Prostate gland (tissue), 2 donors: ENCODE data around the gene COL5A1. TPM values are rescaled to one million over a fixed set of nuclear protein-coding genes. Genes with fewer than 3 reads are reported as not detected.
A peak's percentile ranks its signal among the peaks of the same experiment; 100 is the strongest.
"Not testable (repeated sequence)": the region's sequence is repeated elsewhere in the genome, so short reads cannot be mapped to it uniquely, and the experiment has no call there.

Experiments used
- DNase-seq: peaks from one replicate; pipeline ENCODE4 v3.0.0-alpha.2; 2019; ENCODE audit warnings: low spot score
- H3K27ac ChIP-seq, 2 donors: fragments of 200-600 bp; sonication (generic); 2 replicates each; pipeline ENCODE4 v1.5.1; 2017 to 2019
- H3K27me3 ChIP-seq: fragments of 200-600 bp; sonication (generic); replicated peaks from 2 replicates; pipeline ENCODE4 v1.5.1; 2019; ENCODE audit not compliant: insufficient read depth
- H3K36me3 ChIP-seq, 2 donors: fragments of 200-600 bp; sonication (generic); 1 replicate in 1 of 2; 2 replicates in 1 of 2; pipeline versions ENCODE4 v1.5.1 to v1.8.1; 2017 to 2019
- H3K4me1 ChIP-seq: fragments of 200-600 bp; sonication (generic); replicated peaks from 2 replicates; pipeline ENCODE4 v1.5.1; 2019
- H3K4me3 ChIP-seq, 2 donors: fragments of 200-600 bp; sonication (generic); 2 replicates each; pipeline ENCODE4 v1.5.1; 2017 to 2019
- H3K9me3 ChIP-seq: fragments of 200-600 bp; sonication (generic); 2 replicates; pipeline ENCODE4 v1.5.1; 2017
- CTCF ChIP-seq, 4 experiments: fragments of 200-600 bp in 2 of 4; fragments of 450-650 bp in 2 of 4; sonication (generic) in 2 of 4; IDR thresholded peaks; 1 replicate in 3 of 4; 2 replicates in 1 of 4; pipeline ENCODE4 v1.5.1; 2016 to 2019; ENCODE audit warnings: antibody characterized with exemption in 4 of 4, mild to moderate bottlenecking in 2 of 4, moderate library complexity in 2 of 4
- POLR2A ChIP-seq: fragments of 450-650 bp; IDR thresholded peaks from one replicate; pipeline ENCODE4 v1.6.1; 2016; ENCODE audit warnings: antibody characterized with exemption, mild to moderate bottlenecking
- POLR2AphosphoS5 ChIP-seq: sonication (generic); formaldehyde crosslinking; IDR thresholded peaks from one replicate; pipeline ENCODE4 v1.6.1; 2017; ENCODE audit warnings: antibody characterized with exemption
- WGBS: methylation state at CpG from one replicate; pipeline ENCODE4 v1.1.5; 2018; 5-methylcytosine and 5-hydroxymethylcytosine counted together
- intact Hi-C: fragments of 100-400 bp; cut with DNase I; formaldehyde crosslinking; loops from one replicate; pipeline ENCODE4 v1.14.2; 2022
- total RNA-seq, 2 donors: library from RNA; depleted of rRNA; stranded (reverse); fragments of >200 nt; gene quantifications; one replicate each; pipeline ENCODE4 v1.1.0, GENCODE V29; 2016

The COL5A1 gene
- total RNA-seq, 2 donors from 2014 or later: 16.9 to 36.0 TPM

GRCh38 chr9:134855900-134856377 is 214.3 kb downstream of the COL5A1 start:
- Histone ChIP-seq H3K36me3 (no peaks in the 10 kb centered on the region), H3K9me3 (no peaks in the 10 kb centered on the region), H3K4me3 (no peak overlapping the region), H3K27ac (no peak overlapping the region), H3K4me1 (no peaks in the 10 kb centered on the region), H3K27me3 (no peaks in the 10 kb centered on the region)
- no peak for TF ChIP-seq POLR2AphosphoS5
- no peak for TF ChIP-seq POLR2A
- TF ChIP-seq CTCF (IDR thresholded peaks at IDR 0.05): no peak
- intact Hi-C loops: no loop called here
- WGBS: 74% methylated on average over 9 of the region's 9 CpGs
- no peak for DNase-seq

DNA sequence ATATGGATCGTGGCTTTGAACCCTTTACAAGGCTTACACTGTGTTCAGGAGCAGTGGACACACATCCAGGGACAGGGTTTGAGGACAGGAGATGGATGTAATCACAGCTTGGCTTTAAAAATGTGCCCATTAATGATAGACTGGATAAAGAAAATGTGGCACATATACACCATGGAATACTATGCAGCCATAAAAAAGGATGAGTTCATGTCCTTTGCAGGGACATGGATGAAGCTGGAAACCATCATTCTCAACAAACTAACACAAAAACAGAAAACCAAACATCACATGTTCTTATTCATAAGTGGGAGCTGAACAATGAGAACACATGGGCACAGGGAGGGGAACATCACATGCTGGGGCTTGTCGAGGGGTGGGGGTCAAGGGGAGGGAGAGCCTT is 215.8 kb downstream of the COL5A1 start:
- WGBS: 91% methylated on average over 2 of the region's 2 CpGs
- H3K9me3 ChIP-seq, H3K4me3 ChIP-seq, H3K27me3 ChIP-seq, intact Hi-C loops, H3K27ac ChIP-seq, H3K4me1 ChIP-seq, H3K36me3 ChIP-seq, DNase-seq: not testable (repeated sequence)

- Histone ChIP-seq H3K9me3 (no peaks in the 10 kb centered on the region), H3K4me1 (no peaks in the 10 kb centered on the region), H3K27me3 (no peaks in the 10 kb centered on the region), H3K36me3 (no peaks in the 10 kb centered on the region), H3K4me3 (no peak overlapping the region), H3K27ac (no peak overlapping the region)
- TF ChIP-seq POLR2A (no peak), CTCF (IDR thresholded peaks at IDR 0.05) (peak in 1 of 4 experiments; percentile 21), POLR2AphosphoS5 (peak; percentile 26)
- DNase-seq: peak; percentile 47
- WGBS: 54% methylated on average over 11 of the region's 11 CpGs
- intact Hi-C loops: no loop called here
Measured at GRCh38 chr9:134858051-134858841, 216.6 kb downstream of the COL5A1 start.

GRCh38 chr9:134860510-134860909 is 218.9 kb downstream of the COL5A1 start:
- H3K9me3 ChIP-seq: no peaks in the 10 kb centered on the region
- no peak for TF ChIP-seq POLR2A
- TF ChIP-seq POLR2AphosphoS5: no peak
- no peak for TF ChIP-seq CTCF (IDR thresholded peaks at IDR 0.05)
- DNase-seq: no peak
- 71% methylated on average over 13 of the region's 13 CpGs for WGBS
- H3K27me3 ChIP-seq: no peaks in the 10 kb centered on the region
- intact Hi-C loops: no loop called here
- H3K4me1 ChIP-seq: peaks cover 5% of the 10 kb centered on the region
- H3K4me3 ChIP-seq: no peak overlapping the region
- H3K27ac ChIP-seq: no peak overlapping the region
- no peaks in the 10 kb centered on the region for H3K36me3 ChIP-seq

DNA sequence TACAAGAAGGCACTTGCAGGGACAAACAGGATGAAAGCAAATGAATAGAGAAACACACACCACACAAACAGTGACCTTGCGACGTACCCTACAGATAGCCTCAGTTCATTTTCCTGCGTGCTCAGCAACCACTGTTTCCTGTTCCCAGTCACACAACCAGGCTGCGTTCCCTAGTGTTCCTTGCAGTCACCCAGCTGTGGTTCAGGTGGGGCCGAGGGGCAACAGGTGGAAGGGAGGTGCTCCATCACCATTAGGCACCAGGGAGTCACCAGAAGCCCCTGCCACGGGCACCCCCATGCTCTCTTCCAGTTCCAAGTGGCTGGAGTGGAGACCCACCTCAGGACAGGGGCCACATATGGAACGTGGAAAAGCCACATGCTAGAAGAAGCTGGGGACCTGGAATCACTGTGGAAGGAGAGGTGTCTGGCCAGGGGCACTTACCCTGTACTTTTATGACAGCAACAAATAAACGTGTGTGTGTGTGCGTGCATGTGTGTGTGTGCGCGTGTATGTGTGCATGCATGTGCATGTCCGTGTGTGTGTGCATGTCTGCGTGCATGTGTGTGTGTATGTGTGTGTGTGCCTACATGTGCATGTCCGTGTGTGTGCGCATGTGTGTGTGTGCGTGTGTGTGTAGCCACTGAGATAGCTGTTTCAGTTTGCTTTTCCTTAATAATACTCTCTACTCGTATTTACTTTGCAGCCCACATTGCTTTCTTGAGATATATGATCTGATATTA is 220.2 kb downstream of the COL5A1 start:
- peaks cover 5% of the 10 kb centered on the region for H3K4me1 ChIP-seq
- no peak overlapping the region for H3K4me3 ChIP-seq
- H3K27ac ChIP-seq: no peak overlapping the region
- no peak for DNase-seq
- 88% methylated on average over 17 of the region's 17 CpGs for WGBS
- no peaks in the 10 kb centered on the region for H3K36me3 ChIP-seq
- H3K9me3 ChIP-seq: no peaks in the 10 kb centered on the region
- no peaks in the 10 kb centered on the region for H3K27me3 ChIP-seq
- TF ChIP-seq CTCF (IDR thresholded peaks at IDR 0.05) (no peak), POLR2A (no peak)
- intact Hi-C loops: no loop called here
